HG02943 (cell line): ENCODE data around the gene NFIB.

Experiments used
- ATAC-seq: cut with Tn5 transposase; IDR thresholded peaks from one replicate; pipeline ENCODE4 v1.9.1; 2021; ENCODE audit warnings: mild to moderate bottlenecking, low read depth, moderate library complexity; ENCODE audit not compliant: unreplicated experiment

NFIB gene

DNA sequence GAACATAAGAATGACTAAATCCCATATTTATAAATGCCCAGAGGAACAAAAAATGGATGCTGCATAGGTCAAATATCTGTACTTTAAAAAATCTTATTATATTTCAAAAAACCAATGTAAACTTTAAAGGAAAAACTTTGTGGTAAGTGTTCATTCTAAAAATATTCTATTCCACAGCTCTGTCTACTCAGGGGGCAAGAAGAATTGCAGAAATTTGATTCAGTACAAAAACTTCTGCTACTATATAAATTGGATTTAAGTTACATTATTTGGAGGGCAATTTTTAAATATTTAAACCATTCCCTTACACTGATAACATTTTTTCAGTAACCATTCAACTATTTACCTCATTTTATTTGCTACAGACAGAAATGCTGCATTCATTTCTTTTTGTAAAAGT is 32.1 kb downstream of the NFIB start:
- no peak for ATAC-seq

GRCh38 chr9:14281136-14281795 is 32.7 kb downstream of the NFIB start:
- ATAC-seq = no peak

GRCh38 chr9:14279671-14280070 is 34.3 kb downstream of the NFIB start:
- no peak for ATAC-seq

GRCh38 chr9:14278291-14278721 is 35.6 kb downstream of the NFIB start:
- no peak for ATAC-seq

GRCh38 chr9:14277761-14278160 is 36.2 kb downstream of the NFIB start:
- ATAC-seq = no peak

DNA sequence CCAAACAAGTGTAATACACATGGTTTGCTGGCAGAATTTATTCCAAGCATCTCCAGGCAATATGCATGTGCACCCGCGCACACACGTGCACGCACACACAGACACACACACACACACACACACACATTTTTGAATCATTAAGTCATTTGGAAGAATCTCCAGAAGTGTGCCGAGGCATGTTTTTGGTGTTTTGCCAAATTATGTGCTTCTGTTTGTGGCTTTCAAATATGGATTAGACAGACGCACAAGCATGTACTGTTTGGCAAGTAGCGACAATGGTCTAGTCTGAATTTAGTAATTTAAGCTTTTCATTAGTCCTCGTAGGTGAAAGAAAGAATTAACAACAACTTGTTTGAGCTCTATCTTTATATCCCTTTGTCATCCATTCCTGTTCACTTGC is 36.7 kb downstream of the NFIB start:
- no peak for ATAC-seq

DNA sequence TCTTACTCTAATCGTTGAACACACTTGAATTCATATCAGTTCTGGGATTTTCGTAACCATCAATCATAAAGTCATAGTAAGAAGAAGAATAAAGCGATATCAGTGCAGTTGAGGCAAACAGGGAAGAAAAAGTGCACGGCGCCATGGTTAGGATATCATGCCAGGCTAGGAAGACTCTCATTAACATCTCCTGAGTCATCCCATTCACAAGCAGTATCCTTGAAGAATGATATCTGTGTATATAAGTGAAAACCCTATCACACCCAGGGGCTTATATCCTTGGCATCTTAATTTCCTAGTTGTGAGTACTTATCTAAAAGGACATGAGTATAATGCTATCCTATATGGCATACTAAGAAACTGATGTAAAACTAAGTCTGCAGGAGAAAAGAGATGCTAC is 38.6 kb downstream of the NFIB start:
- no peak for ATAC-seq

- ATAC-seq = no peak
These were observed 40.2 kb downstream of the NFIB start for GRCh38 chr9:14273696-14274121.

DNA sequence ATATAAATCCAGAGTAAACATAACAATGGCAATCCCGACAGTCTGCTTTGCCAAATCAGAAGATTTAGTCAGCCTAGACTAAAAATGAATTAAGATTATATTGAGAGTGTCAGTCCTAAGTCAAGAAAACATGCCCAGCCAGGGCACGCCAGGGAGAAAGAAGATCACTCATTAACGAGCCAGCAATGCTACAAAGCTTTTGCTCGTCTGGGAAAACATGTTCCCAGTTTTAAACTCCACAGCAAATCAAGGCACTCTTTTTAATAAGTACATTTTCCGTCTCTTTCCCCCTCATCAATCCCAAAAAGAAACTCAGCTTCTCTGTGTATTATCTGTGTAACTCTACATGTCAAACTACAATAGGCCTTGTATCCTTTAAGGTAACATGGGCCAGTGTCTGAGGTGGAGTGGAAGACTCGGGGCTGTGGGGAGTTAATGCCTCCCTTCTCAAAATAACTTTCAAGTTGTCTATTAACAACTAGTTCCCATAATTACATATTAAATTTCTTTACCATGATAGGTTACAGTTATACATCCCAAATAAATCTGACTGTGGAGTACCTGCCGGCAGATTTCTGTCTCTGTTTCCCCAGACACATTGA is 40.9 kb downstream of the NFIB start:
- no peak for ATAC-seq

DNA sequence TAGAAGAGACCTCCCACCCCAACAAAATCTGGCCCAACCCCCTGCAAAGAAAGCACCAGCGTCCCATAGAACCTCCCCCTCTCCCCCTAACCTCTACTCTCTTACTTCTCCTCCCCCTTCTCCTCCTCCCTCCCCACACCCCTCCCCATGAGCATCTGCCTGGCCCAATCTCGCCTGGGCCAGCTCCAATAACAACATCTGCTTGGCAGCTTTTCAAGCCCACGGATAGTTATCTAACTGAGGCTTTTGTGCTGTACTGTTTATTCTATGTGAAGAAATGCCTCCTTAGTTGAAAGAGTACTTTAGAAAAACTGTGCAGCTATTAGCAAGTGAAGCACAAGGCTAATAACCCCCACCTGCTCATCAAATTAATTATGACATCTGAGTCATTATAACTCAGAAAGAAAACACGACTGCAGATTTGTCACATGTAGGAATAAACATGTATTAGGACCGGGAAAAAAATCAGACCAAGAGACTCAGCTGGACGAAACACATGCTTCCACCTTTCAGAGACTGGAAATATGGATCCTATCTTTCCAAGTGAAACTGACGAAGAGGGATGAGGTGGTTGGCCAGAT is 42.8 kb downstream of the NFIB start:
- ATAC-seq = no peak

DNA sequence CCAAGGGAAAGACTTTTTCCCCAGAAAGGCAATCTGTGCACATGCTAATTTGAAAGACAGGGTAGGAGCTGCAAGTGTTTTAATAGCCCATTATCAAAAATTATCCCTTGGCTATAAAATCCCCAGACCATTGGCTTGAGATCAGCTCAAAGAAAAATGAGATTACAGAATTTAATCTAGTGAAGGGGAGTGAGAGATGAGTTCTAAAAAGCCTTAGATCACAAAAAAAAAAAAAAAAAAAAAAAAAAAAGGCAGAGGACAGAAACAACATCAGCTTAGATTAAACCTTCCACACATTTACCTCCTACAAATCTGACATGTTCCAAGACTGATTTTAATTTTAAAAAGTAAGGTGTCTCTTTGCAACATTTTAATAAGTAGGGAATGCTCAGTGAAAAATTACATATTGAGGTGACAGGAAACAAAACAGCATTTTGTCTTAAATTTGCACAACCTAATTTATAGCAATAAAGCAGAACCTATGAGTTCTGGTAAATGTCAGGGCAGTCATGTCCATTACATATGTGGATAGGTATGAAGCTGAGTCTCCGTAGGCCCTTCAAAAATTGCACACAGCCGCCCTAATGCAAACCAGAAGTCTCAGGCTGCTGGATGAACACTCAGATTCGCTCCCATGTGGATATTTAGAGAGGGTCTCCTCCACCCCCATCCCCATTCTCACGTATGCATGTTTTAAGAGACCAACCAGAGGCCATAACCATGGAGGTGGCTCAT is 43.4 kb downstream of the NFIB start:
- ATAC-seq = no peak

DNA sequence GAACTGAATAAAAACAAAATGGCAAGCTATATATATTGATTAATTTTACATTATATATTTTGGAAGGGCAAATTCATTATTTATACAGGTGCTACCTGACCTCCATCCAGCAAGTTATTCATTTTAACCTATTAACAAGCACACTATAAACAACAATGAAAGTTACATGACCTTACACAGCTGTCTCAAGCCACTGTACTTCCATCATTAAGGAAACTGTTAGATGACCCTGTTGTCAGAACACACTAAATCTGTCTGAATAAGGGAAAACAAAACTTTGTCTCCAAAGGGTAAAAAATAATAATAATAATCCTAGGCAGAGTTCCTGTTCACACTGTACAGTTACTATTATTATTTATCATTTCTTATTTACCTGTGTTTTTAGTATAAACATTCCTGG is 44.0 kb downstream of the NFIB start:
- ATAC-seq = no peak

- ATAC-seq = no peak
These were observed 50.0 kb downstream of the NFIB start for GRCh38 chr9:14263707-14264483.

- ATAC-seq = no peak
These were observed 51.1 kb downstream of the NFIB start for GRCh38 chr9:14262827-14263226.

DNA sequence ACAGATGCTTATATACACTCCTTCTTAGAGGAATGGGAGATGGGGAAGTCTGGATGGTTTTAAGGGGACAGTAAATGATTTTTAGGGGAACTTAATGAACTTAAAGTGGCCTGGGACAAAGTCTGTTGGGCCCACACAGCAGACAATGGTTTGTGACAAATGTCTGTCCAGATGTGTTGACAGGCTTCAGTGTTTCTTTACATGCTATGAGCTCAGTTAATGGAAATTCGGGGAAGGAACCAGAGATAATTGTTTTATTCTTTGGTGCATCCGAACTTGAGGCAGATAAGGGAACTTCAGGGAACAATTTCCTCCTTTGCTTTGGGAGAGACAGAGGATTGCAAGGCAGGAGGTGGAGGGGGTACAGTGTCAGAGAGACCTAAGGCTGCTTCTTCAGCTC is 52.3 kb downstream of the NFIB start:
- no peak for ATAC-seq

DNA sequence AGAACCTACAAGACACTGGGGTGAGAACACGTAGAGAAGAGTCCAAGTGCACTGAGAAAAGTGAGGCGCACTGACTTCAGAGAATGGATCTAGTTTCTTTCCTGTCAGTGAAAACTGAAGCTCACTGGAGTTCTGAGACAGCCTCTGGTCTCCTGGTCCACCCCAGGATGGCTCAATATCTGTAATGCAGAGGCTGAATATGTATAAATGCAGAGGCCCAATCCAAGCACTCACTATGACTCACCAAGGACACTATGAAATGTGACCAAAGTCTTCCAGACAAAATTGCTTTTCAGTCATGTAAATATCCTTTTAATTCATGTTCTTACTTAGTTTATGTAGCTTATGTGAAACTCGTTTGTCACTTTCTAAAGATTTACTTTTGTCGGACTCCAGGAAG is 53.8 kb downstream of the NFIB start:
- ATAC-seq = no peak

GRCh38 chr9:14258660-14259239 is 55.2 kb downstream of the NFIB start:
- no peak for ATAC-seq

- no peak for ATAC-seq
These were observed 55.8 kb downstream of the NFIB start for GRCh38 chr9:14258156-14258555.

DNA sequence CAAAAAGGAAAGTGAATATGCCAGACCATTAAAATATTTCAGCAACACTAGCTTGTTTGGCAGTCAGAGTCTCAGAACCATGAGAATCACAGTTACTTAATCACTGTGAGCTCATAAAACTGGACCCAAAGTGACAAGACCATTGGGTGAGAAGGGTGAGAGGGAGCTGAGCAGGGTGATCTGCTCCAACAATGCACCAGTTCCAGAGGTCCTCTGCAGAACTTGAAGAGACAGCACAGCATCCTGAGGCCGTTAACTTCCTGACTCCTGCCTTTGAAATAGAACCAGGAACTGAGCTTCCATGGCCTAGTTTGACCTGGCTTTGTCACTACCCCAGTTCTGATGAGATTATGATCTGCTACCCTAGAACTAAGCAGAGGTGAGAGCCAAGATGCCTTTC is 57.4 kb downstream of the NFIB start:
- ATAC-seq = no peak
